GM12864 (cell line): Measurements from ENCODE around the gene PAX2.

Experiments
- DNase-seq: peaks from one replicate; pipeline ENCODE4 v3.0.0-alpha.2; 2011; ENCODE audit warnings: low read depth
- H3K4me3 ChIP-seq: 2 replicates; pipeline ENCODE4 v1.5.1; 2011; ENCODE audit warnings: mild to moderate bottlenecking, low read depth, low read length, control low read depth
- TF ChIP-seq, protein P1 (sequence below): IDR thresholded peaks from 2 replicates; pipeline ENCODE4 v1.5.1; 2011; ENCODE audit warnings: low read depth, mild to moderate bottlenecking, moderate library complexity, low read length, control low read depth, inconsistent platforms; ENCODE audit errors: missing control alignments

Gene PAX2

GRCh38 chr10:100878291-100878910 is 133.0 kb downstream of the PAX2 start:
- DNase-seq = no peak
- TF ChIP-seq, protein P1, sequence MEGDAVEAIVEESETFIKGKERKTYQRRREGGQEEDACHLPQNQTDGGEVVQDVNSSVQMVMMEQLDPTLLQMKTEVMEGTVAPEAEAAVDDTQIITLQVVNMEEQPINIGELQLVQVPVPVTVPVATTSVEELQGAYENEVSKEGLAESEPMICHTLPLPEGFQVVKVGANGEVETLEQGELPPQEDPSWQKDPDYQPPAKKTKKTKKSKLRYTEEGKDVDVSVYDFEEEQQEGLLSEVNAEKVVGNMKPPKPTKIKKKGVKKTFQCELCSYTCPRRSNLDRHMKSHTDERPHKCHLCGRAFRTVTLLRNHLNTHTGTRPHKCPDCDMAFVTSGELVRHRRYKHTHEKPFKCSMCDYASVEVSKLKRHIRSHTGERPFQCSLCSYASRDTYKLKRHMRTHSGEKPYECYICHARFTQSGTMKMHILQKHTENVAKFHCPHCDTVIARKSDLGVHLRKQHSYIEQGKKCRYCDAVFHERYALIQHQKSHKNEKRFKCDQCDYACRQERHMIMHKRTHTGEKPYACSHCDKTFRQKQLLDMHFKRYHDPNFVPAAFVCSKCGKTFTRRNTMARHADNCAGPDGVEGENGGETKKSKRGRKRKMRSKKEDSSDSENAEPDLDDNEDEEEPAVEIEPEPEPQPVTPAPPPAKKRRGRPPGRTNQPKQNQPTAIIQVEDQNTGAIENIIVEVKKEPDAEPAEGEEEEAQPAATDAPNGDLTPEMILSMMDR = peak; percentile 61
- H3K4me3 ChIP-seq = no peak overlapping the region
